NCI-H1417 treated with DMSO at 0.1 percent for 48 hours (cell line): ENCODE results near the gene MC5R.
A peak's percentile ranks its signal among the peaks of the same experiment; 100 is the strongest.

Experiments used
- DNase-seq: peaks from one replicate; lab custom pipeline; 2025; lab: John Stamatoyannopoulos, UW

MC5R gene

DNA sequence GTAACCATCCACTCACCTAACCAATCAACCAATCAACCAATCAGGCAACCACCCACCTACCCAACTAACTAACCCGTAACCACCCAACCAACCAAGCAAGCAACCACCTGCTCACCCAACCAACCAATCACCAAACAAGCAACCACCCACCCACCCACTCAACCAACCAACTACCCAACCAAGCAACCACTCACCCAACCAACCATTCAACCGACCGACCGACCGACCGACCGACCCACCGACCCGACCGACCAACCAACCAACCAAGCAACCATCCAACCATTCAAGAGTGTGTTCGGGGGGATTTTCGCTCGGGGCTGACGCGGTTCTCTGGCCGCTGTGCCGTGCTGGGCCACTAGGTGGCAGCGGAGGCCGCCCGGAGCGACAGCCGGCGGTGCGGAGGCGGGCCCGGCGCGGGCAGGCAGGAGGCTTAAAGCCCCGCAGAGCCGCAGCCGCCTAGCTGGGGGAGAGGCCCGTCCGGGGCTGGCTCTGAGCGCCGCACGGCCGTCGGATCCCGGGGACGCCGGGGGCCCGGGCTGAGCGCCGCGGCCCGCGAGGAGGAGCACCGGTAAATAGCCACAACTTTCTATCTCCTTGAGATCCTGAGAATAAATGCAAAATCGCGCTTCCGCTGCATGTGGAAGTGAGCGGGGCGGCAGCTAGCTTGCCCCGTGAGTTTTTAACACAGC is at the start of gene MC5R:
Gene MC5R, plus strand, starts transcription at position 443 of the 689 bp plus-strand sequence. CDS start 1,617 bp downstream, outside the sequence.
- no peak for DNase-seq

DNA sequence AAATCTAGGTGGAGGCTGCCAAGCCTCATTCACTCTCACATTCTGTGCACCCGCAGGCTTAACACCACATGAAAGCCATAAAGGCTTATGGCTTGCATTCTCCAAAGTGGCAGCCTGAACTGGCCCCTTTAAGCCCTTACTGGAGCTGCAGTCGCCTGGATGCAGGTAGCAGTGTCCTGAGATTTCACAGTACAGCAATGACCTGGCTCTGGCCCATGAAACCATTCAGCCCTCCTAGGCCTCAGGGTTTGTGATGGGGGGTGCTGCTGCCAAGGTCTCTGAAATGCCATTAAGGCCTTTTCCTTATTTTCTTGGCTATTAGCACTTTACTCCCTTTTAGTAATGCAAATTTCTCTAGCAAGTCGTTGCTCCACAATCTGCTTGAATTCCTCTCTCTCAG is 48.9 kb upstream of the MC5R start:
- DNase-seq = no peak

- DNase-seq = no peak
These were observed 32.8 kb upstream of the MC5R start for GRCh38 chr18:13791181-13791580.

DNA sequence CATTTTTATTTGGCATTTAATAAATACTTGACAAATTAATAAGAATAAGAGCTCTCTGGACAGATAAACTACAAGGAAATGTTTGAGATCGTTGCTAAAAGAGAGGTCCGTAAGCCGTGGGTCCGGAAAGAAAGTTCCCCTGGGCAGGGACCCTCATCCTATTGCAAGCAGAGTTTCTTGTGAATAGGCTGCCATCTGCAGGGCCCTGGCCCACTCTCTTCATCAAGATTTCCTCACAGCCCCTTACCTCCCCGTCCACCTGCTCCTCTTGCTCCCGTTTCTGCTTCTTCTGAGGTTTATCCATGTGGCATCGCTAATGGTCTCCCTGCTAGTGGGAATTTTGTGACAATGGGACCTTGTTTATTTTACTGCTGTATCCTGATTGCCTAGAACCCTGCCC is 30.1 kb upstream of the MC5R start:
- no peak for DNase-seq

DNA sequence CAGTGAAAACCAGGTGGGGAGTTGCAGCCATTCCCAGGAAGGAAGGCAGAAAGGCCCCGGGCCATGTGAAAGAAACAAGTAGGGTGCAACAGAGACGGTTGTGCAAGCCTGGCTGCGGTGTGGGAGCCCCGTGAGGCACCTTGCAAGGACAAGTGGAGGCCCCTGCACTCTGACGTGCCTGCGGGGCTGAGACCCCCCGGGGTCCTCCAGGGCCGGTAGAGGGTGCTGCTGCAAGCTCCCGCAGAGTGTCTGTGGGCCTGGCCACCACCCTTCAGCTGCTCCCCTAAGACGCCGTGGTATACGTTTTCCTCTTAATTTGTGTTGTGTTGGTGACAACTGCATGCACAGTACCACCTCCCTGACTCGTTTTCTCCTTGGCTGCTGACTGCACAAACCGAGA is 27.4 kb upstream of the MC5R start:
- DNase-seq = no peak

- no peak for DNase-seq
These were observed 26.8 kb upstream of the MC5R start for GRCh38 chr18:13797157-13797611.

DNA sequence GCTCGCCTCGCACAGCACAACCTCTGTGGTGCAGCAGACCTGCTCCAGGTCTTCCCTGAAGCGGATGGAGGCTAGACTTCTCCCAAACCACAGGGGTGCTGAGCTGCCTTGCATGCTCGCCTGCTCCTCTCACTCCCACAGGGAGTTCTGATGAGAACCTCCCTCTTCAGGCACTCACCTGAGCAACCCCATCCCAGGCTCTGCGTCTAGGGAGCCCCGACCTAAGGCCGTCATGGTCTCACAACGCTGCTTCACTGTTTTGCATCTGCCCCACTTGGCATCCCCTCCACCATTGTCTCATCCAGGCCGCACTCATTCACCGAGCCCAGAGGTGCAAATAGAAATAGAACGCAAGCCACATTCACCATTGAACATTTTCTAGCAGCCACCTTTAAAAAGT is 24.6 kb upstream of the MC5R start:
- no peak for DNase-seq

DNA sequence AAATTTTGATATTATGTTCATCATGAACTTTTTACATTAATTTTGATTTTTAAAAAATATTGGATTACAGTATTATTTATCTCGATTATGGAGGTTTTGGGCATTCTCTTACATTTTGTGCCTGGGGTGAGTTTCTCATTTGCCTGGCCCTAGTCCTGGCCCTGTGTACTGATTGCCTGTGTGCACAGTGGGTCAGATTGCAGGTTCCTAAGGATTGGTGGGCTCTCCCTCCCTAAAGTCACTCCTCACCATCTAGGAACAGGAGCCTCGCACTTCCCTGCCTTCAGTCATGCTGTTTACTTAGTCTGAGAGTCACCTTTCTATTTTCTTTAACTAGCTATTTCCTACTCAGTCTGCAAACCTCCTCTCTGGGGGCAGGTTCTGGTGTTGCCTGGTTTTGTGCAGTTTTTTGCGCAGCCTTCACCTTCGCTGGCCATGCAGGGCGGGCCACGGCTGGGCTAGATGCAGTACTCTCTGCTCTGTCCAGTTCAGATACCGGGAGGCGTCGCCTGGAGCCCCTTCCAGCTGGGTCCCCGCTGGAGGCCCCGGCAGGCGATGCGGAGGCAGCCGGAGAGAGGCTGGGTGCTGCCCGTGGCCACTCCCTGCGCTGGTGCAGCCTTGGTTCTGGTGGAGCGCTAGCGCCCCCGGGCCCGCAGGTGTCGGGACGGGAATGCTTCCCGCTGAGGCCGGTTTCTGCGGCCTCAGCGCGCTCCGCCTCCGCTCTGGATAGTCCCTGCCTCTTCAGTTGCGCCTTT is 23.3 kb upstream of the MC5R start:
- no peak for DNase-seq

- DNase-seq = no peak
These were observed 22.7 kb upstream of the MC5R start for GRCh38 chr18:13801260-13801601.

GRCh38 chr18:13804305-13804704 is 19.6 kb upstream of the MC5R start:
- no peak for DNase-seq

DNA sequence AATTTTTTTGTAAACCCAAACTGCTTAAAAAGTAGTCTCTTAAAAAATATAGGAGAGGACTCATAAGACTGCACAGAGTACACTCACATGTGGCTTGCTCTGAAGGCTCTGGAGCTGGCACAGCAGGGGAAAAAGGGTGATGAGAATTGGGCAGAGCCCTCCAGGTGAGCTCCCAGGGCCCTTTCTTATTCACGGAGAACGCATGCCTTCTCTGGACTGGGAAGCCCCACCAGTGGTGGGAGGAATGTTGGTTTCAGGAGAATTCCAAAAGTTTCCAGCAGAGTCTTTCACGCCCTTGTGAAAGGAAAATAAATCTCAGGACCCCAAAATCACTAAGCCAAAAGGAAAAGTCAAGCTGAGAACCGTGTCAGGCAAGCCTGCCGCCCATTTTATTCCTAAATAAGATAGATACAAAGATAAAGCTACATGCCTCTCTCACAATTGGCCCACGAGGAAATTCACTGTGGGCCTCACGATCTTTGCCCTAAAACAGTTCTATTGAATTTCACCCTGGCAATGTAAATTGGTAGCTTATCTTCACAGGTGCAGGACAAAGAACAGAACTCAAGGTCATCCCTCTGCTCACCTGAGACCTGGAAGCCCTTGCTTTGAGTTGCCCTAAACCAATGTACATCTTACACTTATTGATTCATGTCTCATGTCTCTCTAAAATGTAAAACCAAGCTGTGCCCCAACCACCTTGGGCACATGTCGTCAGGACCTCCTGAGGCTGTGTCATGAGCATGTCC is 15.5 kb upstream of the MC5R start:
- no peak for DNase-seq

DNA sequence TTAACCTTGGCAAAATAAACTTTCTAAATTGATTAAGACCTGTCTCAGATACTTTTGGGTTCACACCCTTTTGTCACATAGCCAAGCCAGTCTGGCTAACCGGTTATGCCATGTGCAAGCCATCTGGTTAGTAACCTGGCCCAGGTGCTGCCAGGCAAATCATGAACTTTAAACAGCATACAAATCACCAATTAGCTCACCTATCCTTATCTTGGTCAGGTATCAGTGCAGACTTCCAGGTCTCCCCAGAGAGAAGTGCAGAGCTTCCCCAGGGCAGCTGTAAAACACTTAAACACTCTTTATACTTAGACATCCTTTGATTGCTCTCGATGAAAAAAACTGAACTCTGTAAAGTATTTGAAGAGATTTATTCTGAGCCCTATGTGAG is 14.9 kb upstream of the MC5R start:
- no peak for DNase-seq

DNA sequence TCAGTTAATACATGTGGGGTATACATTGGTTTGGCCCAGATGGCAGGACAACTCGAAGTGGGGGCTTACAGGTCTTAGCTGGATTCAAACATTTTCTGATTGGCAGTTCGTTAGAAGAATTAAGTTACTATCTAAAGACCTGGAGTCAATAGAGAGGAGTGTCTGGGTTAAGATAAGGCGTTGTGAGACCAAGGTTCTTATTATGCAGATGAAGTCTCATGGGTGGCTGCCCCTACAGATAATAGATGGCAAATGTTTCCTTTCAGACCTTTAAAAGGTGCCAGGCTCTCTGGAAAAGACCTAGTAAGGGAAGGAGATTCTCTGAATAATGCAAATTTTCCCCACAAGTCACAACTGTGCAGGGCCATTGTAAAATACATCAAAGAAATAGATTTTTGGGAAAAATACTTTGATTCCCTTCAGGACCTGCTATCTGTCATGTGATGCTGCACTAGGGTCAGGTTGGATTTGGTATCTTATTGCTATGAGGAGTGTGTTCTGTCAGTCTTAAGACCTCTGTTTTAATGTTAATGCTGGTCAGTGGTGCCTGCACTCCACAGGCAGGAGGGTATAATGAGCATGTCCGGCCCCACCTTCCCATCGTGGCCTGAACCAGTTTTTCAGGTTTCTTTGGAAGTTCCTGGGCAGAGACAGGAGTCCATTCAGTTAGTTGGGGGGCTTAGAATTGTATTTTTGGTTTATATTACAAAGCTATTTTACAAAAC is 14.3 kb upstream of the MC5R start:
- DNase-seq = no peak

DNA sequence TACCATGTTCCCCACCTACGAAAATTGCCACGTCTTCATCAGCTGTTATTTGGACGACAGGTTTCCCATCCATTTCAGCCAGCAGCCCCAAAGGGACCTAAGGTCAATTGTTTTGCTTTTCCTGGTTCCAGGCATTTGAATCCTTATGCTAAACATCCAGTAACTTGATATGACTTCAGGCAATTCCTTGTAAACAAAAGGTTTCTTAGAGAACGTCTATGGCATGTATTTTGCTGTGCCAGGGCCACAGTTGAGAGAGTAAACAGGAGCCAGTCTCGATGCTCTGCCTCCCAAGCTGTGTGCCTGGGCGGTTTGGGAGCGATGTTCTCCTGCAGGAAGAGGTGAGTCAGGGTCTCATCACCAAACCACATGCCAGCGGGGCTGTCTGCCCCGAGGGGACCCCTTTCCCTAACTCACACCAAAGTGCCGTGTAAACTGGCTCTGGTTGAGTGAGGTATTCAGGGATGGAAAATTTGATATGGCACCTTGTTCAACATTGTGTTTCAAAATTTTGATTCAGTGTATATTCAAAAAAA is 12.9 kb upstream of the MC5R start:
- no peak for DNase-seq

- DNase-seq = no peak
These were observed 12.0 kb upstream of the MC5R start for GRCh38 chr18:13811993-13812392.

DNA sequence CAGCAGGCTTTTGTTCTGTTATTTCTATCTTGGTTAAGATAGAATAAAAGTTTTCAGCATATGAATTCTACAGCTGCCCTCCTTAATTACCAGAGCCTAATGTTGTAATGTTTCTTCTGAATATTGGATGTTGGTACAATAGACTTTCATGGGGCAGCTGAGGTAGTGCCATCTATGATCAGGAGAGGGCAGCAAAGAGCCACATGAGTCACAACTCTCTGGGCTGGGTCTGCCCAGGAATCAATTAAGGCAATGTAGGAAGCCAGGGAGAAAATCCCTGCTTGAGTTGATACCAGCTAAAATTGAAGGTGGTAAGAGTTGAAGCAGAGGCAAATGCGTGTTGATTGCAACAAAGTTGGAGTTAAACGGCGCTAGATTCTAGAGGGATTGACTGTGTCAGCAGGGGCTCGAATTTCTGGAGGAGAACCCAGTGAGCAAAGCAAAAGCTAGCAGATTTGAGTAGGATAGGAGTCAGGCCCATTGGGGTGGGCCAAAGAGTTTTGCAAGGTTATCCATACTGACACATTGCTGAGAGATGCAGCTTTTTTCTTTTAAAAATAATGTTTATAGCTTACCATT is 10.6 kb upstream of the MC5R start:
- peak; percentile 13 for DNase-seq

DNA sequence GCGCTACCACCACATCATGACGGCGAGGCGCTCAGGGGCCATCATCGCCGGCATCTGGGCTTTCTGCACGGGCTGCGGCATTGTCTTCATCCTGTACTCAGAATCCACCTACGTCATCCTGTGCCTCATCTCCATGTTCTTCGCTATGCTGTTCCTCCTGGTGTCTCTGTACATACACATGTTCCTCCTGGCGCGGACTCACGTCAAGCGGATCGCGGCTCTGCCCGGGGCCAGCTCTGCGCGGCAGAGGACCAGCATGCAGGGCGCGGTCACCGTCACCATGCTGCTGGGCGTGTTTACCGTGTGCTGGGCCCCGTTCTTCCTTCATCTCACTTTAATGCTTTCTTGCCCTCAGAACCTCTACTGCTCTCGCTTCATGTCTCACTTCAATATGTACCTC is 2.3 kb downstream of the MC5R start:
- DNase-seq = no peak

DNA sequence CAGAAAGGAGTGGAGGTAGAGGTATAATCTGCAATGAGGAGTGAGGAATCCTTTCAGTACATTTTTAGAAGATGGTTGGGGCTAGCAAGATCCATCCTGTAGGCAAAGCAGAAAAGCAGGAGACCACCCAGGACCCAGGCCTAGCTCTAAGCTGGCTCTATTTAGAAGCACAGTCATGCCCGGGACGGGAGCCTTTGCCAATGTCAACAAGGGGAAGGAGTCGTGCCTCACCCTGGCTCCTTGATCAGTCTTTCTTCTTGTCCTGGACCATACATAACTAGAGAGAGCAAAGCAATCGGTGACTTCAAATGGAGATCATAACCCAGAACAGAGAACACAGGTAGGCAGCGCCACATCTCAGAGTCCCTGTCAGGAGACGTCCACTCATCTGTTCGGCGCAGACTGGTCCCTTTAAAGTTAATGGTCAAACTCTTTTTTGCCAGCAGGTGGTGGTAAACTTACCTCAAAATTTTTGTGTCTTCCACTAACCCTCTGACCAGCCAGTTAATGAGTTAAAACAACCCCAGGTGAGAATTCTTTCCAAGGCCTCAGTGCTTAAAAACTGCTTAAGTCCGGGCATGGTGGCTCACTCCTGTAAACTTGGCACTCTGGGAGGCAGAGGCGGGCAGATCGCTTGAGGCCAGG is 8.0 kb downstream of the MC5R start:
- DNase-seq = no peak

- DNase-seq = no peak
These were observed 10.6 kb downstream of the MC5R start for GRCh38 chr18:13834496-13835015.

DNA sequence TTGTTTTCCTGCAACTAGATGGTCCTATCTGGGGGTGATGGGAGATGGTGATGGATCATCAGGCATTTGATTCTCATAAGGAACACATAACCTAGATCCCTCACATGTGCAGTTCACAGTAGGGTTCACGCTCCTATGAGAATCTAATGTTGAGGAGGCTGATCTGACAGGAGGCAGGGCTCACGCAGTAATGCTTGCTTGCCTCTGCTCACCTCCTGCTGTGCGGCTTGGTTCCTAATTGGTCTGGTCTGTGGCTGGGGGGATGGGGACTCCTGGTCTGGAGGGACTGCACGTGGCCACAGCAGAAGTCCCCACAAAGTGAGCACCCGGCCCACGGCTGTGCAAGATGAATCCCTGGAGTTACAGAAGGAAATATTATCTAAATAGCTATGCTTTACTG is 11.3 kb downstream of the MC5R start:
- DNase-seq = no peak

- no peak for DNase-seq
These were observed 12.6 kb downstream of the MC5R start for GRCh38 chr18:13836559-13836958.
